BJ (cell line): Measurements from ENCODE around the gene SPATA7. TPM values are rescaled to one million over a fixed set of nuclear protein-coding genes. Genes with fewer than 3 reads are reported as not detected.

Experiments used
- CTCF ChIA-PET: fragments of 350-600 bp; formaldehyde crosslinking; extraction: SDS; loops from one replicate; lab custom pipeline; 2021; ENCODE audit warnings: antibody characterized with exemption, inconsistent platforms; lab: Yijun Ruan, JAX
- POLR2A ChIA-PET: fragments of 300-600 bp; sonication (Branson Sonifier 250); formaldehyde crosslinking; extraction: SDS; loops from one replicate; lab custom pipeline; 2021; ENCODE audit warnings: antibody characterized with exemption; lab: Charles Lee
- DNase-seq: peaks from one replicate; pipeline ENCODE4 v3.0.0-alpha.2; 2011; ENCODE audit warnings: low read depth
- H3K27me3 ChIP-seq: 2 replicates; pipeline ENCODE4 v1.6.0; 2011; ENCODE audit warnings: low read length; ENCODE audit not compliant: control insufficient read depth, insufficient read depth
- H3K36me3 ChIP-seq: 2 replicates; pipeline ENCODE4 v1.5.1; 2011; ENCODE audit warnings: low read length; ENCODE audit not compliant: control insufficient read depth, insufficient read depth
- H3K4me3 ChIP-seq: 2 replicates; pipeline ENCODE4 v1.5.1; 2011; ENCODE audit warnings: low read depth, mild to moderate bottlenecking, control low read depth, low read length
- CTCF ChIP-seq: IDR thresholded peaks from 2 replicates; pipeline ENCODE4 v1.5.1; 2011; ENCODE audit warnings: low read depth, mild to moderate bottlenecking, control low read depth, inconsistent platforms, low read length, moderate library complexity; ENCODE audit not compliant: insufficient read depth
- polyA plus RNA-seq: library from polyadenylated mRNA; depleted of rRNA; stranded (reverse); fragments of >200 nt; gene quantifications from 2 replicates; pipeline ENCODE4 v1.2.3, GENCODE V29; 2011

The SPATA7 gene
- polyA plus RNA-seq, 1 experiment, result 4.9 TPM

DNA sequence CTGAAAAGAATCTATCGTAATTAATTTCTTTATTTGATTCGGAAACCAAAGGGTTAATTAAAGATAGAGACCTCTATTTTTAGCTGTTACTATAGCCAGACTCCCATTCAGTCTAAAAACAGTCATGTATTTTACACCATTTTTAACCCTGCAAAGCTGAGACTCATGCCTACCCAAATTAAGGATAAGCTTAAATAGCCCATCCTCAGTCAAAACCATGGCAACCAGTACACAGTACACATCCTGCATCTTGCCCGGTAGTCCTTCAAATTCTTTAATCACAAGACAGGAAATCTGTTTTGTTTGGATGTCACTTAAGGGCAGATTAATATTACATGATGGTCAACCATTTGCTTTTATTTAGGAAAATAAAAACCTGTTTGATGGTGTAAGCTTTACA lies 36.9 kb upstream of the SPATA7 start:
- ChIA-PET POLR2A (no interaction called here), CTCF (no interaction called here)
- Histone ChIP-seq H3K27me3 (no peaks in the 10 kb centered on the region), H3K4me3 (no peak overlapping the region), H3K36me3 (no peaks in the 10 kb centered on the region)
- DNase-seq, result no peak
- TF ChIP-seq CTCF, result no peak

DNA sequence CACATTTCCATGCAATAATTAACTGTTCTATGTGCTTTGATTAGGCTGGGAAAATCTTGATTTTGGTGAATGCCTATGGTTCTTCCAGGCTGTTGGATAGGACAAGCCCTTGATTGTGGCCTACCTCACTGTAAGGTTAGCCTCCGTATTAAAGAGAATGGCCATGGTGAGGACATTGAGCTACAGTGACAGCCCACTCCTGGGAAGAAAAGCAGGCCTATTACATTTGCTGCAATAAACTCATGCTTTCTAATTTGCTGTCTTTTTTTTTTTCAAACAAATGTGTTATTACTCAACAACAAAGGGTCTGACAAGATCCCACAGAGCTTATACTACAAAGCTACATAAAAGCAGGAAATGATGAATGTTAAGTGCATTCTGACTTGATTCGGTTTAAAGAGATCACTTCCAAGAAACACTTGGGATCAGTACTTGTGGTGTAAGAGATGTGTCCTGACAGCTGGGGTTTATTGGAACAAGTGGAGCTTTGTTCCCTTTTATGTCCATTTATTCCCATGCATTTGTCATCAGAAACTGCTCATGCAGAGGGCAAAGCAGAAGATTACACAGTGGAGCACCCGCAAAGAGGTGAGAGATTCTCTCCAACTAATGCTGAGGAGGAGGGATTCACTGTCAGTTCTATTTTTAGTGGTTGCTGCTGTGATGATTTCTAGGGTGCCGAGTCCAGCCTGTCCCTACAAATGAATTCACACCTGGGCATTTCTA lies 33.3 kb upstream of the SPATA7 start:
- POLR2A ChIA-PET, result no interaction called here
- Histone ChIP-seq H3K4me3 (no peak overlapping the region), H3K36me3 (no peaks in the 10 kb centered on the region), H3K27me3 (no peaks in the 10 kb centered on the region)
- CTCF ChIA-PET, result interaction anchor here (1.2 kb wide), 1 partner anchor 12 kb away, joined by 3 read pairs; no protein-coding TSS in a partner anchor
- no peak for DNase-seq
- TF ChIP-seq CTCF, result no peak

GRCh38 chr14:88352698-88353097 lies 32.8 kb upstream of the SPATA7 start:
- no peak for TF ChIP-seq CTCF
- Histone ChIP-seq H3K36me3 (no peaks in the 10 kb centered on the region), H3K4me3 (no peak overlapping the region), H3K27me3 (no peaks in the 10 kb centered on the region)
- CTCF ChIA-PET, result interaction anchor here (1.2 kb wide), 1 partner anchor 13 kb away, joined by 3 read pairs; no protein-coding TSS in a partner anchor
- DNase-seq, result no peak
- POLR2A ChIA-PET, result no interaction called here

DNA sequence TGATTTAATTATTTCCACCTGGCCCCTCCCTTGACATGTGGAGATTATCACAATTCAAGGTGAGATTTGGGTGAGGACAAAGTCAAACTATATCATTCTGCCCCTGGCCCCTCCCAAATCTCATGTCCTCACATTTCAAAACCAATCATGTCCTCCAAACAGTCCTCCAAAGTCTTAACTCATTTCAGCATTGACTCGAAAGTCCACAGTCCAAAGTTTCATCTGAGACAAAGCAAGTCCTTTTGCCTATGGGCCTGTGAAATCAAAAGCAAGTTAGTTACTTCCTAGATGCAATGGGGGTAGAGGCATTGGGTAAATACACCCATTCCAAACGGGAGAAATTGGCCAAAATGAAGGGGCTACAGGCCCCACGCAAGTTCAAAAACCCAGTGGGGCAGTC lies 31.1 kb upstream of the SPATA7 start:
- CTCF ChIA-PET, result no interaction called here
- POLR2A ChIA-PET, result no interaction called here
- H3K36me3 ChIP-seq, result no peaks in the 10 kb centered on the region
- no peak overlapping the region for H3K4me3 ChIP-seq
- no peak for DNase-seq
- no peak for TF ChIP-seq CTCF
- H3K27me3 ChIP-seq, result no peaks in the 10 kb centered on the region

GRCh38 chr14:88359500-88359899 lies 26.0 kb upstream of the SPATA7 start:
- Histone ChIP-seq H3K27me3 (no peaks in the 10 kb centered on the region), H3K4me3 (no peak overlapping the region), H3K36me3 (no peaks in the 10 kb centered on the region)
- CTCF ChIA-PET, result interaction anchor here (0.6 kb wide), 1 partner anchor 20 kb away, joined by 3 read pairs; no protein-coding TSS in a partner anchor
- no peak for TF ChIP-seq CTCF
- DNase-seq, result no peak
- POLR2A ChIA-PET, result no interaction called here
